MG63 (cell line): Measurements from ENCODE around the gene PHF14. TPM values are rescaled to one million over a fixed set of nuclear protein-coding genes. Genes with fewer than 3 reads are reported as not detected.

ENCODE experiments used
- DNase-seq: peaks from one replicate; pipeline ENCODE4 v3.0.0-alpha.2; 2020
- H3K27me3 ChIP-seq: fragments of 250-450 bp; sonication (Bioruptor Pico); 2 replicates; pipeline ENCODE4 v1.5.1; 2020; ENCODE audit warnings: mild to moderate bottlenecking, moderate library complexity
- H3K36me3 ChIP-seq: fragments of 250-450 bp; sonication (Bioruptor Pico); 2 replicates; pipeline ENCODE4 v1.5.1; 2020; ENCODE audit warnings: mild to moderate bottlenecking, moderate library complexity
- H3K4me3 ChIP-seq: fragments of 250-450 bp; sonication (Bioruptor Pico); 2 replicates; pipeline ENCODE4 v1.5.1; 2020; ENCODE audit warnings: mild to moderate bottlenecking, moderate library complexity
- H3K9me3 ChIP-seq: fragments of 250-450 bp; sonication (Bioruptor Pico); 2 replicates; pipeline ENCODE4 v1.5.1; 2020; ENCODE audit warnings: mild to moderate bottlenecking, moderate library complexity
- total RNA-seq: library from RNA; depleted of rRNA; stranded (reverse); fragments of >200 nt; shearing (Covaris generic); gene quantifications from 2 replicates; pipeline ENCODE4 v1.2.3, GENCODE V29; 2014; ENCODE audit warnings: low replicate concordance

Gene PHF14
- total RNA-seq, 1 experiment from 2014 or later = 17.2 TPM

GRCh38 chr7:11208883-11209465 is 235.3 kb downstream of the PHF14 start:
- H3K4me3 ChIP-seq = no peak overlapping the region
- H3K27me3 ChIP-seq = no peaks in the 10 kb centered on the region
- H3K9me3 ChIP-seq = no peaks in the 10 kb centered on the region
- DNase-seq = no peak
- H3K36me3 ChIP-seq = no peaks in the 10 kb centered on the region

GRCh38 chr7:11210374-11210773 is 236.7 kb downstream of the PHF14 start:
- Histone ChIP-seq H3K9me3 (no peaks in the 10 kb centered on the region), H3K36me3 (no peaks in the 10 kb centered on the region), H3K27me3 (no peaks in the 10 kb centered on the region), H3K4me3 (no peak overlapping the region)
- no peak for DNase-seq

GRCh38 chr7:11212080-11212711 is 238.5 kb downstream of the PHF14 start:
- H3K27me3 ChIP-seq = no peaks in the 10 kb centered on the region
- H3K36me3 ChIP-seq = no peaks in the 10 kb centered on the region
- H3K4me3 ChIP-seq = no peak overlapping the region
- DNase-seq = peak; percentile 16
- no peaks in the 10 kb centered on the region for H3K9me3 ChIP-seq

- no peak overlapping the region for H3K4me3 ChIP-seq
- no peak for DNase-seq
- no peaks in the 10 kb centered on the region for H3K36me3 ChIP-seq
- H3K9me3 ChIP-seq = no peaks in the 10 kb centered on the region
- H3K27me3 ChIP-seq = no peaks in the 10 kb centered on the region
Measured at GRCh38 chr7:11212816-11213215, 239.1 kb downstream of the PHF14 start.

GRCh38 chr7:11213266-11213665 is 239.6 kb downstream of the PHF14 start:
- H3K9me3 ChIP-seq = no peaks in the 10 kb centered on the region
- H3K27me3 ChIP-seq = no peaks in the 10 kb centered on the region
- no peaks in the 10 kb centered on the region for H3K36me3 ChIP-seq
- H3K4me3 ChIP-seq = no peak overlapping the region
- DNase-seq = no peak

- Histone ChIP-seq H3K36me3 (no peaks in the 10 kb centered on the region), H3K27me3 (no peaks in the 10 kb centered on the region), H3K4me3 (no peak overlapping the region), H3K9me3 (no peaks in the 10 kb centered on the region)
- DNase-seq = no peak
Measured at GRCh38 chr7:11216276-11216675, 242.6 kb downstream of the PHF14 start.

- DNase-seq = no peak
- no peaks in the 10 kb centered on the region for H3K9me3 ChIP-seq
- no peaks in the 10 kb centered on the region for H3K27me3 ChIP-seq
- no peak overlapping the region for H3K4me3 ChIP-seq
- no peaks in the 10 kb centered on the region for H3K36me3 ChIP-seq
Measured at GRCh38 chr7:11217848-11218565, 244.3 kb downstream of the PHF14 start.
